ENCODE data around the gene TPM2. TPM values are rescaled to one million over a fixed set of nuclear protein-coding genes. Genes with fewer than 3 reads are reported as not detected.

TPM2 gene
- total and polyA plus RNA-seq, 8 donors = 145 to 261 (median 192) TPM

DNA sequence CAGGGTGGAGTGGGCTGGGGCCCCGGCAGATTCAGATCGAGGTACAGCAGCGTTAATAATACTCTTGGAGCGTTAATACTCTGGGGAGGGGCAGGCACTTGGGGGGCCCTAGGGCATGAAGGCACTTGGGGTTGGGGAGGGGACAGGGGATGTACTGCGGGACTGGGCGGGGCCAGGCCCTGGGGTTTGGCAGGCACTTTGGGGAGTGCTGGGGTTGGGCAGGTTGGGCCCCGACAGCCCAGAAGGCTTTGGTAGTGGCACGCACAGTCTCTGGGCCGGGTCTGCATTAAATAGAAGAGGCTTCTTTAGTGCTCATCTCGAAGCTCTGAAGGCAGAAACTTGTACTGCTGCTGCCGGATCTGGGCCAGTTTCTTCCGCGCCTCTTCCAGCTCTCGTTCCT, 7.8 kb upstream of the TPM2 start:
- Histone ChIP-seq H3K9me3 (no peaks in the 10 kb centered on the region), H3K36me3 (peaks cover 0 to 71% of the 10 kb centered on the region in 2 donors), H3K4me1 (peaks cover 4 to 7% of the 10 kb centered on the region in 2 donors), H3K4me3 (no peak overlapping the region), H3K27me3 (no peaks in the 10 kb centered on the region), H3K27ac (peak overlapping the region in 1 of 2 donors; percentile 38)
- intact Hi-C loops (cut with DNase I) = no loop called here
- no peak for ATAC-seq
- no peak for TF ChIP-seq CTCF (IDR thresholded peaks at IDR 0.05)
- no peak for DNase-seq

GRCh38 chr9:35696520-35697215, 6.9 kb upstream of the TPM2 start:
- ATAC-seq (peak; percentile 88), DNase-seq (peak in 2 of 4 donors; percentile 24 to 59)
- H3K9me3 ChIP-seq = no peaks in the 10 kb centered on the region
- no peaks in the 10 kb centered on the region for H3K27me3 ChIP-seq
- intact Hi-C loops (cut with DNase I) = no loop called here
- H3K4me3 ChIP-seq = no peak overlapping the region
- H3K27ac ChIP-seq = peak overlapping the region in 1 of 2 donors; percentile 38
- H3K36me3 ChIP-seq = peaks cover 0 to 62% of the 10 kb centered on the region in 2 donors
- peaks cover 4 to 7% of the 10 kb centered on the region in 2 donors for H3K4me1 ChIP-seq
- peak; percentile 89 to 92 for TF ChIP-seq CTCF (IDR thresholded peaks at IDR 0.05)

- H3K27me3 ChIP-seq = no peaks in the 10 kb centered on the region
- ATAC-seq (peak; percentile 38), DNase-seq (no peak)
- H3K27ac ChIP-seq = peak overlapping the region in 1 of 2 donors; percentile 38
- H3K4me1 ChIP-seq = peaks cover 4 to 12% of the 10 kb centered on the region in 2 donors
- H3K4me3 ChIP-seq = no peak overlapping the region
- TF ChIP-seq CTCF (IDR thresholded peaks at IDR 0.05) = no peak
- H3K9me3 ChIP-seq = no peaks in the 10 kb centered on the region
- intact Hi-C loops (cut with DNase I) = no loop called here
- H3K36me3 ChIP-seq = peaks cover 0 to 56% of the 10 kb centered on the region in 2 donors
Observed at GRCh38 chr9:35695943-35696401, 6.2 kb upstream of the TPM2 start.

DNA sequence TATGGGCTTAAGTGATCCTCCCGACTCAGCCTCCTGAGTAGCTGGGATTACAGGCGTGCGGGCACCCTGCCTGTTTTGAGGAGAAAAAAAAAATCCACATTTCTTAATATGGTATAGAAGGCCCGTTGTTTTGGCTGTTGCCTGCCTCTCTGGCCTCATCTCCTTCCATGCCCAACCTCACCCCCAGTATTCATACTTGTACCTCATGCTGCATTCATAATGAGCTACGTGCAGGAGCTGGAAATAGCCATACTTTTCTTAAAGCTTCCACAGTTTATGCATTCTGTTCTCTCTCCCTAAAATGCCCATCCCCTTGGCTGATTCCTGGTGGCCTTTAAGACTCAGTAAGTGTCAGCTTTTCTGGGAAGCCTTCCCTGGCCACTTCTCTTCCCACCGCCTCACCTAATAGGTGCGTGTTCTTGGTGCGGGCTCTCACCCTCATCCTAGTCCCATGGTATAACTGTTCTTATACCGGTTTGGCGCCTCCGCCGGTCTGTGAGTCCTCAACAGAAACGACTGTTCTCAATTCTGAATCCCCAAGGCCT, 2.1 kb upstream of the TPM2 start:
- peaks cover 4 to 19% of the 10 kb centered on the region in 2 donors for H3K4me1 ChIP-seq
- H3K36me3 ChIP-seq = peaks cover 0 to 14% of the 10 kb centered on the region in 2 donors
- H3K27me3 ChIP-seq = peaks cover 0 to 9% of the 10 kb centered on the region in 2 donors
- no peak overlapping the region for H3K4me3 ChIP-seq
- TF ChIP-seq CTCF (IDR thresholded peaks at IDR 0.05) = no peak
- DNase-seq = no peak
- peak overlapping the region; percentile 75 to 87 for H3K27ac ChIP-seq
- intact Hi-C loops (cut with DNase I) = no loop called here
- H3K9me3 ChIP-seq = no peaks in the 10 kb centered on the region
- ATAC-seq = no peak

GRCh38 chr9:35691334-35691650, 1.6 kb upstream of the TPM2 start:
- peaks cover 0 to 9% of the 10 kb centered on the region in 2 donors for H3K27me3 ChIP-seq
- ATAC-seq = no peak
- intact Hi-C loops (cut with DNase I) = no loop called here

More at GRCh38 chr9:35691334-35691650, 1.6 kb upstream of the TPM2 start:
- Histone ChIP-seq H3K4me3 (peak overlapping the region; percentile 68), H3K36me3 (peaks cover 0 to 9% of the 10 kb centered on the region in 2 donors), H3K4me1 (peaks cover 4 to 19% of the 10 kb centered on the region in 2 donors), H3K27ac (peak overlapping the region; percentile 75 to 87), H3K9me3 (no peaks in the 10 kb centered on the region)
- TF ChIP-seq CTCF (IDR thresholded peaks at IDR 0.05) = no peak
- DNase-seq = no peak

Data from left lung (tissue), 10 donors.